ENCODE data around the gene TMEM82. TPM values are rescaled to one million over a fixed set of nuclear protein-coding genes. Genes with fewer than 3 reads are reported as not detected.

The TMEM82 gene
- total and polyA plus RNA-seq, 2 experiments from 2014 or later: 0.42 TPM; not detected in 1

GRCh38 chr1:15767941-15768340, 25.6 kb downstream of the TMEM82 start (continued):
- no peak for TF ChIP-seq ZNF462 (CRISPR knock-in tag; IDR thresholded peaks at IDR 0.05)
- TF ChIP-seq EZH2 (IDR thresholded peaks at IDR 0.05; ENCODE audit: low read depth, unreplicated experiment): no peak
- TF ChIP-seq STAT1 (IDR thresholded peaks at IDR 0.05; ENCODE audit: unreplicated experiment): no peak

GRCh38 chr1:15768388-15768787, 26.1 kb downstream of the TMEM82 start:
- TF ChIP-seq JUNB (IDR thresholded peaks at IDR 0.05; ENCODE audit: unreplicated experiment) (no peak), STAT1 (IDR thresholded peaks at IDR 0.05; ENCODE audit: unreplicated experiment) (no peak), POLR2AphosphoS5 (IDR thresholded peaks at IDR 0.05; ENCODE audit: low read depth) (no peak), EZH2phosphoT487 (IDR thresholded peaks at IDR 0.05; ENCODE audit: unreplicated experiment) (no peak), CTCF (conservative IDR thresholded peaks at IDR 0.05; ENCODE audit: low read depth in 2 of 2) (no peak), NANOG (IDR thresholded peaks at IDR 0.05; ENCODE audit: borderline replicate concordance) (no peak), ETS1 (IDR thresholded peaks at IDR 0.05) (no peak)
- no peak for ATAC-seq
- no peak overlapping the region for H3K27ac ChIP-seq (ENCODE audit: low read depth)
- Mint-ChIP-seq H3K4me3 (no peak overlapping the region), H3K9me3 (no peaks in the 10 kb centered on the region), H3K27ac (no peak overlapping the region), H3K4me1 (peaks cover 8% of the 10 kb centered on the region), H3K36me3 (ENCODE audit: low read depth) (peaks cover 86% of the 10 kb centered on the region), H3K27me3 (ENCODE audit: insufficient read depth, low read depth, poor library complexity) (peaks cover 7% of the 10 kb centered on the region)
- no peak for DNase-seq (ENCODE audit: low spot score)
- peaks cover 50% of the 10 kb centered on the region for H3K36me3 ChIP-seq (ENCODE audit: insufficient read depth)
- H3K27me3 ChIP-seq (ENCODE audit: insufficient read depth): no peaks in the 10 kb centered on the region
- H3K9me2 ChIP-seq (ENCODE audit: insufficient read depth): no peaks in the 10 kb centered on the region
- H3K4me2 ChIP-seq: no peak overlapping the region
- H3K4me1 ChIP-seq (ENCODE audit: insufficient read depth): no peaks in the 10 kb centered on the region
- no peak overlapping the region for H2AFZ ChIP-seq
- H4K20me1 ChIP-seq (replicated peaks; ENCODE audit: insufficient read depth): peaks cover 14% of the 10 kb centered on the region
- H3K4me3 ChIP-seq: no peak overlapping the region
- 0 out of 2 replicates have a peak, but pooled peaks cover 3% of the 10 kb centered on the region for H3F3A ChIP-seq (replicated peaks; ENCODE audit: low read depth)
- H3K79me2 ChIP-seq (replicated peaks; ENCODE audit: insufficient read depth): peaks cover 14% of the 10 kb centered on the region

Measured in GM23338 (cell line).